ENCODE measurements around the gene MARCHF10. TPM values are rescaled to one million over a fixed set of nuclear protein-coding genes. Genes with fewer than 3 reads are reported as not detected.

Gene MARCHF10
- total and polyA plus RNA-seq, 7 donors = 0.09 to 2.1 (median 0.71) TPM; not detected in 2

- Histone ChIP-seq H3K27ac (peak overlapping the region in 2 of 4 donors; percentile 41 to 49), H3K4me3 (no peak overlapping the region), H3K4me1 (peaks cover 0 to 21% (median 12%) of the 10 kb centered on the region in 4 donors), H3K27me3 (no peaks in the 10 kb centered on the region), H3K9me3 (no peaks in the 10 kb centered on the region), H3K36me3 (no peaks in the 10 kb centered on the region)
- DNase-seq = no peak
- 70 to 76% methylated on average over 12 of the region's 12 CpGs for WGBS, 2 donors
- intact Hi-C loops (cut with DNase I) = no loop called here
- TF ChIP-seq POLR2A (IDR thresholded peaks at IDR 0.05) (no peak), POLR2AphosphoS5 (IDR thresholded peaks at IDR 0.05) (peak in 2 of 4 donors; percentile 57 to 74)
These were observed 56.9 kb downstream of the MARCHF10 start for GRCh38 chr17:62751060-62751691.

GRCh38 chr17:62750631-62751051 lies 57.5 kb downstream of the MARCHF10 start:
- Histone ChIP-seq H3K4me1 (peaks cover 0 to 21% (median 12%) of the 10 kb centered on the region in 4 donors), H3K4me3 (no peak overlapping the region), H3K36me3 (no peaks in the 10 kb centered on the region), H3K9me3 (no peaks in the 10 kb centered on the region), H3K27ac (peak overlapping the region in 2 of 4 donors; percentile 41 to 49), H3K27me3 (no peaks in the 10 kb centered on the region)
- 75 to 80% methylated on average over 15 of the region's 15 CpGs for WGBS, 2 donors
- intact Hi-C loops (cut with DNase I) = no loop called here
- DNase-seq = no peak
- TF ChIP-seq EP300 (IDR thresholded peaks at IDR 0.05) (no peak), POLR2AphosphoS5 (IDR thresholded peaks at IDR 0.05) (no peak), CTCF (IDR thresholded peaks at IDR 0.05) (no peak), POLR2A (IDR thresholded peaks at IDR 0.05) (no peak)

- Histone ChIP-seq H3K36me3 (no peaks in the 10 kb centered on the region), H3K4me3 (no peak overlapping the region), H3K4me1 (peaks cover 0 to 14% (median 7%) of the 10 kb centered on the region in 4 donors), H3K9me3 (no peaks in the 10 kb centered on the region), H3K27ac (no peak overlapping the region), H3K27me3 (no peaks in the 10 kb centered on the region)
- DNase-seq = no peak
- intact Hi-C loops (cut with DNase I) = no loop called here
- WGBS, 2 donors = 89 to 92% methylated on average over 17 of the region's 17 CpGs
- no peak for TF ChIP-seq EP300 (IDR thresholded peaks at IDR 0.05)
- no peak for TF ChIP-seq POLR2AphosphoS5 (IDR thresholded peaks at IDR 0.05)
- no peak for TF ChIP-seq CTCF (IDR thresholded peaks at IDR 0.05)
- no peak for TF ChIP-seq POLR2A (IDR thresholded peaks at IDR 0.05)
These were observed 58.2 kb downstream of the MARCHF10 start for GRCh38 chr17:62749926-62750325.

GRCh38 chr17:62746941-62747340 lies 61.2 kb downstream of the MARCHF10 start:
- Histone ChIP-seq H3K36me3 (no peaks in the 10 kb centered on the region), H3K4me3 (no peak overlapping the region), H3K27me3 (no peaks in the 10 kb centered on the region), H3K4me1 (peaks cover 0 to under 1% (median 0%) of the 10 kb centered on the region in 4 donors), H3K27ac (no peak overlapping the region), H3K9me3 (no peaks in the 10 kb centered on the region)
- WGBS, 2 donors = 79 to 82% methylated on average over 8 of the region's 8 CpGs
- TF ChIP-seq POLR2AphosphoS5 (IDR thresholded peaks at IDR 0.05) = no peak
- no peak for TF ChIP-seq EP300 (IDR thresholded peaks at IDR 0.05)
- no peak for TF ChIP-seq CTCF (IDR thresholded peaks at IDR 0.05)
- TF ChIP-seq POLR2A (IDR thresholded peaks at IDR 0.05) = no peak
- intact Hi-C loops (cut with DNase I) = no loop called here
- no peak for DNase-seq

- no peak for DNase-seq
- Histone ChIP-seq H3K4me1 (no peaks in the 10 kb centered on the region), H3K4me3 (no peak overlapping the region), H3K9me3 (no peaks in the 10 kb centered on the region), H3K27ac (no peak overlapping the region), H3K27me3 (no peaks in the 10 kb centered on the region), H3K36me3 (no peaks in the 10 kb centered on the region)
- intact Hi-C loops (cut with DNase I) = no loop called here
- TF ChIP-seq CTCF (IDR thresholded peaks at IDR 0.05) (no peak), EP300 (IDR thresholded peaks at IDR 0.05) (no peak), POLR2A (IDR thresholded peaks at IDR 0.05) (no peak), POLR2AphosphoS5 (IDR thresholded peaks at IDR 0.05) (no peak)
- WGBS, 2 donors = 76 to 80% methylated on average over 7 of the region's 7 CpGs
These were observed 62.3 kb downstream of the MARCHF10 start for GRCh38 chr17:62745806-62746205.
